GM18507 (cell line): ENCODE results near the gene MAB21L4.
"Not testable (repeated sequence)": the region's sequence is repeated elsewhere in the genome, so short reads cannot be mapped to it uniquely, and the experiment has no call there.

ENCODE experiments used
- DNase-seq: peaks from one replicate; pipeline ENCODE4 v3.0.0; 2011; ENCODE audit warnings: low read depth; ENCODE audit not compliant: insufficient read length; ENCODE audit errors: extremely low spot score
- FAIRE-seq: peaks from 2 replicates; lab custom pipeline; 2011; peaks lifted over from hg19 to GRCh38; lab: Jason Lieb, UNC

MAB21L4 gene

GRCh38 chr2:240847817-240848216, 48.1 kb downstream of the MAB21L4 start:
- FAIRE-seq (no peak), DNase-seq (no peak)

- FAIRE-seq (no peak), DNase-seq (no peak)
Measured at GRCh38 chr2:240846873-240847595, 48.9 kb downstream of the MAB21L4 start.

- DNase-seq, FAIRE-seq: not testable (repeated sequence)
Measured at GRCh38 chr2:240846309-240846708, 49.6 kb downstream of the MAB21L4 start.

- DNase-seq (no peak), FAIRE-seq (no peak)
Measured at GRCh38 chr2:240840435-240841060, 55.4 kb downstream of the MAB21L4 start.

GRCh38 chr2:240839152-240840143, 56.5 kb downstream of the MAB21L4 start:
- no peak for DNase-seq
- no peak for FAIRE-seq

GRCh38 chr2:240837621-240838020, 58.3 kb downstream of the MAB21L4 start:
- DNase-seq, result no peak
- FAIRE-seq, result no peak

- DNase-seq (no peak), FAIRE-seq (no peak)
Measured at GRCh38 chr2:240836781-240837467, 59.0 kb downstream of the MAB21L4 start.
